Stimulated activated CD4-positive, alpha-beta T cell treated with anti-CD3 and anti-CD28 coated beads, Interleukin-1b, Interleukin-23, amount 100 ng/mL, for 4 hours (primary cell): ENCODE measurements around the gene COL6A2.
"Not testable (repeated sequence)": the region's sequence is repeated elsewhere in the genome, so short reads cannot be mapped to it uniquely, and the experiment has no call there.

ENCODE experiments used
- DNase-seq, 2 donors: peaks; one replicate each; pipeline ENCODE4 v3.0.0-alpha.2; 2020; ENCODE audit warnings: low read depth in 2 of 2

COL6A2 gene

GRCh38 chr21:46060596-46061061 lies 37.3 kb upstream of the COL6A2 start:
- DNase-seq, result no peak

GRCh38 chr21:46061063-46061462 lies 36.8 kb upstream of the COL6A2 start:
- no peak for DNase-seq

- DNase-seq, result no peak
These were observed 36.4 kb upstream of the COL6A2 start for GRCh38 chr21:46061518-46061917.

GRCh38 chr21:46061950-46062349 lies 36.0 kb upstream of the COL6A2 start:
- DNase-seq, result no peak

GRCh38 chr21:46062471-46063211 lies 35.3 kb upstream of the COL6A2 start:
- no peak for DNase-seq

GRCh38 chr21:46063227-46063626 lies 34.7 kb upstream of the COL6A2 start:
- DNase-seq, result no peak

- no peak for DNase-seq
These were observed 33.9 kb upstream of the COL6A2 start for GRCh38 chr21:46063734-46064680.

GRCh38 chr21:46064870-46065214 lies 33.1 kb upstream of the COL6A2 start:
- no peak for DNase-seq

GRCh38 chr21:46065215-46065913 lies 32.5 kb upstream of the COL6A2 start:
- no peak for DNase-seq

GRCh38 chr21:46065914-46066551 lies 31.9 kb upstream of the COL6A2 start:
- DNase-seq, result no peak

GRCh38 chr21:46066591-46067331 lies 31.2 kb upstream of the COL6A2 start:
- no peak for DNase-seq

- no peak for DNase-seq
These were observed 30.3 kb upstream of the COL6A2 start for GRCh38 chr21:46067505-46068201.

- no peak for DNase-seq
These were observed 29.3 kb upstream of the COL6A2 start for GRCh38 chr21:46068516-46069079.

- no peak for DNase-seq
These were observed 28.7 kb upstream of the COL6A2 start for GRCh38 chr21:46069166-46069565.

GRCh38 chr21:46069719-46070279 lies 28.1 kb upstream of the COL6A2 start:
- no peak for DNase-seq

GRCh38 chr21:46071082-46071481 lies 26.8 kb upstream of the COL6A2 start:
- no peak for DNase-seq

- not testable (repeated sequence) for DNase-seq
These were observed 21.2 kb upstream of the COL6A2 start for GRCh38 chr21:46076724-46077123.

- no peak for DNase-seq
These were observed 20.2 kb upstream of the COL6A2 start for GRCh38 chr21:46077674-46078101.

GRCh38 chr21:46078322-46078977 lies 19.5 kb upstream of the COL6A2 start:
- DNase-seq, result no peak
